KBM-7 (cell line): ENCODE measurements around the gene GRK3.

Experiments
- DNase-seq: peaks from one replicate; pipeline ENCODE4 v3.0.0-alpha.2; 2015
- in situ Hi-C: fragments of 300-500 bp; cut with MboI; formaldehyde crosslinking; loops from 2 replicates; pipeline ENCODE4 v1.14.3; 2020; ENCODE audit warnings: low sequenced_read_pairs, low pct_unique_long_range_greater_than_20kb, mixed read lengths

Gene GRK3

GRCh38 chr22:25680956-25681355, 116.5 kb downstream of the GRK3 start:
- no peak for DNase-seq
- in situ Hi-C loops, result no loop called here

- DNase-seq, result no peak
- in situ Hi-C loops, result no loop called here
These were observed 117.6 kb downstream of the GRK3 start for GRCh38 chr22:25682109-25682508.

- in situ Hi-C loops, result no loop called here
These were observed 124.2 kb downstream of the GRK3 start for GRCh38 chr22:25688627-25689026.

GRCh38 chr22:25689631-25690030, 125.2 kb downstream of the GRK3 start:
- in situ Hi-C loops, result no loop called here
- no peak for DNase-seq

More at GRCh38 chr22:25688627-25689026, 124.2 kb downstream of the GRK3 start:
- no peak for DNase-seq

GRCh38 chr22:25690798-25691197, 126.3 kb downstream of the GRK3 start:
- no peak for DNase-seq
- in situ Hi-C loops, result no loop called here

GRCh38 chr22:25692397-25693267, 128.2 kb downstream of the GRK3 start:
- in situ Hi-C loops, result no loop called here
- DNase-seq, result no peak

GRCh38 chr22:25693268-25693565, 128.7 kb downstream of the GRK3 start:
- DNase-seq, result no peak
- in situ Hi-C loops, result no loop called here

- in situ Hi-C loops, result no loop called here
- DNase-seq, result no peak
These were observed 129.9 kb downstream of the GRK3 start for GRCh38 chr22:25694196-25694907.

GRCh38 chr22:25695146-25695545, 130.7 kb downstream of the GRK3 start:
- DNase-seq, result no peak
- in situ Hi-C loops, result no loop called here

GRCh38 chr22:25696763-25697162, 132.3 kb downstream of the GRK3 start:
- no peak for DNase-seq
- in situ Hi-C loops, result no loop called here

- in situ Hi-C loops, result no loop called here
- DNase-seq, result no peak
These were observed 132.7 kb downstream of the GRK3 start for GRCh38 chr22:25697181-25697664.

- DNase-seq, result no peak
These were observed 133.5 kb downstream of the GRK3 start for GRCh38 chr22:25697978-25698377.

GRCh38 chr22:25698461-25698860, 134.0 kb downstream of the GRK3 start:
- in situ Hi-C loops, result no loop called here

More at GRCh38 chr22:25697978-25698377, 133.5 kb downstream of the GRK3 start:
- in situ Hi-C loops, result no loop called here

GRCh38 chr22:25698978-25699377, 134.5 kb downstream of the GRK3 start:
- in situ Hi-C loops, result no loop called here
- no peak for DNase-seq

More at GRCh38 chr22:25698461-25698860, 134.0 kb downstream of the GRK3 start:
- no peak for DNase-seq

- in situ Hi-C loops, result no loop called here
- DNase-seq, result no peak
These were observed 136.7 kb downstream of the GRK3 start for GRCh38 chr22:25701056-25701780.

GRCh38 chr22:25702040-25702439, 137.6 kb downstream of the GRK3 start:
- DNase-seq, result peak; percentile 38
- in situ Hi-C loops, result no loop called here

GRCh38 chr22:25702571-25703167, 138.2 kb downstream of the GRK3 start:
- in situ Hi-C loops, result no loop called here

GRCh38 chr22:25704701-25705100, 140.2 kb downstream of the GRK3 start:
- no peak for DNase-seq
- in situ Hi-C loops, result no loop called here

More at GRCh38 chr22:25702571-25703167, 138.2 kb downstream of the GRK3 start:
- peak; percentile 1 for DNase-seq

- DNase-seq, result no peak
- in situ Hi-C loops, result no loop called here
These were observed 141.7 kb downstream of the GRK3 start for GRCh38 chr22:25706197-25706596.
